HG02840 (cell line): ENCODE results near the gene OR2T2.
"Not testable (repeated sequence)": the region's sequence is repeated elsewhere in the genome, so short reads cannot be mapped to it uniquely, and the experiment has no call there.

Experiments
- ATAC-seq: cut with Tn5 transposase; IDR thresholded peaks from one replicate; pipeline ENCODE4 v1.9.1; 2021; ENCODE audit warnings: mild to moderate bottlenecking, moderate library complexity, moderate number of reproducible peaks; ENCODE audit not compliant: unreplicated experiment, low FRiP score

The OR2T2 gene

DNA sequence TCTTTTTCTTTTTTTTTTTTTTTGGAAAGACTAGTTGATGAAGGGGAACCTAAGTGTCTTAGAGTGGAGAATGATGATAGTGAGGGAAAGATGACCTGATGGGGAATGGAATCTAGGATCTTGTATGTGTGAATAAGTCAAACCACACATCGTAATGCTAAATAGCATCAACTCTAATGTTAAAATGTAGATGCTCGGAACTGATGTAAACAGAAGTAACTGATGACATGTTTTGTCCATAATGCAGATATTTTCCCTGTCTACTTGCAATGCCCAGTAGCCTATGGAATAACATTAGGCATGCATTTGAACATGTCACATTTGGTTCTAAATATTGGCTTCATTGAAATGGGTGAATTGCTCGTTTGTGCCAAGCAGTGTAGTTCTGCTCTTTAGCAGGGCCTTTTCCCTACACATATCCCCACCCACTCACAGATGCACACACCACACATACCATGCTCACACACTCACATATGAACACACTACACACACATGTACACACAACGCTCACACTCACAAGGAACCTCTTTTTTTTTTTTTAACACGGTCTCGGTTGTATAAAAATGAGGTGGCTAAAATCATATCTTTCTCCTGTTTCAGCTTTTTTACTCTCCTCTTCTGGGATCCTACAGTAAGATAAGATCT is 4.5 kb downstream of the OR2T2 start:
- not testable (repeated sequence) for ATAC-seq

DNA sequence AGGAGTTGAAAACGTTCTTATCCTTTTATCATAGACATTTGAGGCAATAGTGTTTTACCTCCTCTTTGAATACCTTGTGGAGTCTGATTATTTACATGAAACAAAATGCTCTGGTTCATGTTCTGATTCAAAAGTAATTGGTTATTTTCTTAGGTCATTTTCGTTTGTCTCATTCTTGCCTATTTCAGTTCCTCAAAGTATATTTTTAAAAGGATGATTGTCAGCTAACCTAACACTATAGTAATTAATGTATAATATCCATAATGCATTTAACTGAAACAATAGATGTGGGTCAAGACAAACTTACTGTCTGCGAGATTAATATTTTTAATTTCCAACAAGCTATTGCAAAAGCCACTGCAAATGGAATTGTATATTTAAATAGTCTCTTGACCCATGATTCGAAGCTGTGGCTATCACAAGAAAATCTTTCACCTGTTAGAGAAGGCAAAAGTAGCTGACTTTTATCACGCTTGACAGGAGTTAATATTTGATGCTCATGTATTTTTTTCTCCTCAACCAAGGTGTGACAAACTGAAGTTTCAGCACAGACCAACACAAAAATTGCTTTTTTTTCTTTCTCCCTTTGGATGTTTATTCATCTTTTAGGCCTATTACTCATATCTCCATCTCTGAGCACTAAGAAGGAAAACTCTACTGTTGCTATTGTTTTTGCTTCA is 5.2 kb downstream of the OR2T2 start:
- peak; percentile 55 for ATAC-seq

GRCh38 chr1:248453619-248454018 is 8.2 kb downstream of the OR2T2 start:
- not testable (repeated sequence) for ATAC-seq

DNA sequence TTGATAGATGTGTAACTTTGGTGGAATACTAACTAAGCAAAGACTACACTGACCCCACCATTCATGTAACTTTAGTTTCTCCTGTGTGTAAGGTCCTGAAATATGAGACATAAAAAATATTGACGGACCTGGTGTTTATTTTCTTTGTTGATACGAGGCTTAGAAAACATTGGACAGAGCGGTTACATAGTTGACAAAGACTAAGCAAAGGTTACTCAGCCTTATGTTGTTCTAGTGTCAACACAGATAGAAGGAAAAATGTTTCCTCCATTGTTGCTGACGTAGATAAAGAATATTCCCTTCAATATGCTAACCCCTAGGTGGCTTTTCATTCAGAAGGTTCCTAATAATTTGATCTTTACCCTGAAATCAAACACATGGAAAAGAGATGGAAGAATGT is 9.6 kb downstream of the OR2T2 start:
- ATAC-seq, result not testable (repeated sequence)

- not testable (repeated sequence) for ATAC-seq
Measured at GRCh38 chr1:248456635-248457034, 11.2 kb downstream of the OR2T2 start.

- not testable (repeated sequence) for ATAC-seq
Measured at GRCh38 chr1:248459117-248459516, 13.7 kb downstream of the OR2T2 start.

GRCh38 chr1:248471154-248471553 is 25.7 kb downstream of the OR2T2 start:
- no peak for ATAC-seq

- not testable (repeated sequence) for ATAC-seq
Measured at GRCh38 chr1:248472111-248472510, 26.7 kb downstream of the OR2T2 start.

GRCh38 chr1:248473051-248473450 is 27.6 kb downstream of the OR2T2 start, which contains the start of gene OR2T3:
Gene OR2T3 (plus strand): TSS chr1:248473351. CDS start chr1:248473351, 0 bp downstream.
- not testable (repeated sequence) for ATAC-seq

DNA sequence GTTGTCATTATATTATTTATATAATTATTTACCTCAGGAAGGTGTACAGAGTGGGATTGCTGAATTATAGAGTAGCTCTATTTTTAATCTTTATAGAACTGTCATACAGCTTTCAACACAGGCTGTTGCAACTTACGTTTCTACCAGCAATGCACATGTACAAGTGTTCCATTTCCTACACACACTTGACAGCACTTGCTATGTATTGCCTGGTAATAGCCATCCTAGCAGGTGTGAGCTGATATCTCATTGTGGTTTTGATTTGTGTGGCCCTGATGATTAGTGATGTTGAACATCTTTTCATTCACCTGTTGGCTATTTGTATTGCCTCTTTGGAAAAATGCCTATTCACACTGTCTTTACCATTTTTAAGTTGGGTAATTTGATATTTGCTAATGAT is 30.2 kb downstream of the OR2T2 start:
- not testable (repeated sequence) for ATAC-seq

GRCh38 chr1:248481686-248482579 is 36.5 kb downstream of the OR2T2 start:
- ATAC-seq, result peak; percentile 69

GRCh38 chr1:248488289-248488688 is 42.9 kb downstream of the OR2T2 start, which contains the start of gene OR2T5:
Gene OR2T5 (plus strand): TSS chr1:248488589. CDS start chr1:248488589, 0 bp downstream.
- ATAC-seq, result not testable (repeated sequence)

- not testable (repeated sequence) for ATAC-seq
Measured at GRCh38 chr1:248496661-248497060, 51.2 kb downstream of the OR2T2 start.

GRCh38 chr1:248500305-248501035 is 55.0 kb downstream of the OR2T2 start:
- ATAC-seq, result not testable (repeated sequence)
